Fibroblast of mammary gland (primary cell): Measurements from ENCODE around the gene RASGRP1.
A peak's percentile ranks its signal among the peaks of the same experiment; 100 is the strongest.
"Not testable (repeated sequence)": the region's sequence is repeated elsewhere in the genome, so short reads cannot be mapped to it uniquely, and the experiment has no call there.

Experiments
- DNase-seq: peaks from one replicate; pipeline ENCODE4 v3.0.0-alpha.2; 2010; ENCODE audit warnings: low read depth
- H3K4me3 ChIP-seq: 2 replicates; pipeline ENCODE4 v1.5.1; 2011; ENCODE audit warnings: low read depth, mild to moderate bottlenecking, low read length, moderate library complexity; ENCODE audit not compliant: control insufficient read depth
- CTCF ChIP-seq: conservative IDR thresholded peaks from 2 replicates; pipeline ENCODE4 v1.5.1; 2011; ENCODE audit warnings: low read depth, low read length, inconsistent platforms; ENCODE audit not compliant: control insufficient read depth, insufficient read depth

Gene RASGRP1

GRCh38 chr15:38593524-38593923, 28.9 kb upstream of the RASGRP1 start:
- no peak overlapping the region for H3K4me3 ChIP-seq
- no peak for TF ChIP-seq CTCF
- DNase-seq = no peak

- no peak overlapping the region for H3K4me3 ChIP-seq
- peak; percentile 85 for DNase-seq
- TF ChIP-seq CTCF = no peak
These were observed 24.9 kb upstream of the RASGRP1 start for GRCh38 chr15:38589502-38589901.

DNA sequence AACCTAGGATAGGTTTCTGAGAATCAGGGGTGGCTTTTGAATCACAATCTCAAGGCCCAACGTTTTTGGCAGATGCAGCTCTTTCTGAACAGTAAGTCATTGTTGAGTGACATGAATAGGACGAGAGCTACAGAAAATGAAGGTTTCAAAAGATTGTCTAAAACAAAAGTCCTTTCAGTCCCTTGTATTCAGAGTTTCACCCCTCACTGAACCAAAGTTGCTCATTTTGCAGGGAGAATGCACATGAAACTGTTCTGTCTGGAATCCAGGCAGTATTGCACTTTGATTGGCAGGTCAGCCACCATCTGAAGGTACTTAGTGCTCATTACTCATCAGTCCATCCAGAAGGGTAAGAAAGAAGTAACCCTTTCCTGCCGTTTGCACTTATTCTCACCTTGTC, 24.1 kb upstream of the RASGRP1 start:
- no peak for DNase-seq
- no peak overlapping the region for H3K4me3 ChIP-seq
- TF ChIP-seq CTCF = no peak

DNA sequence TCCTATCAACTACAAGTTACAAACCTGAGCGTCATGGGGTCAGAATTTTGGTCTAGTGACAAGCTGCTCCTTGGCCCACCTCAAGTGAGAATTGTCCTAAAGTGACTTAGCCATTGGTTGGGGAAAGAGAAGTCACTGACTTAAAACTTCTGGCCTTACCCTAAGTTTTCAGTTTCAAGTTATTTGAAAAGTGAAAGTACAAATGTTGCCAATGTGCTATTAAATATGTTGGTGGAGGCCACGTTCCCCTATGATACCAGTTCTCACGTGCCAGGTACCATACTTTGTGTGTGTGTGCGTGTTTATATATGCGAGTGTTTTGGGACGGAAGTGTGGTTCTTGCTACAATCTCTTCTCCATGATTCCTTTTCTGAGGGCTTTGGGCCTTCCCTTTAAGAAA, 22.6 kb upstream of the RASGRP1 start:
- TF ChIP-seq CTCF = no peak
- DNase-seq = no peak

DNA sequence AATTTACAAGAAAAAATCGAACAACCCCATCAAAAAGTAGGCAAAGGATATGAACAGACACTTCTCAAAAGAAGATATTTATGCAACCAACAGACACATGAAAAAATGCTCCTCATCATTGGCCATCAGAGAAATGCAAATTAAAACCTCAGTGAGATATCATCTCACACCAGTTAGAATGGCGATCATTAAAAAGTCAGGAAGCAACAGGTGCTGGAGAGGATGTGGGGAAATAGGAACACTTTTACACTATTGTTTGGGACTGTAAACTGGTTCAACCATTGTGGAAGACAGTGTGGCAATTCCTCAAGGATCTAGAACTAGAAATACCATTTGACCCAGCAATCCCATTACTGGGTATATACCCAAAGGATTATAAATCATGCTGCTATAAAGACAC, 21.4 kb upstream of the RASGRP1 start:
- H3K4me3 ChIP-seq, DNase-seq: not testable (repeated sequence)

More for the DNA sequence above, 22.6 kb upstream of the RASGRP1 start:
- no peak overlapping the region for H3K4me3 ChIP-seq

- H3K4me3 ChIP-seq = no peak overlapping the region
- DNase-seq = no peak
- TF ChIP-seq CTCF = no peak
These were observed 14.0 kb upstream of the RASGRP1 start for GRCh38 chr15:38578626-38579025.

DNA sequence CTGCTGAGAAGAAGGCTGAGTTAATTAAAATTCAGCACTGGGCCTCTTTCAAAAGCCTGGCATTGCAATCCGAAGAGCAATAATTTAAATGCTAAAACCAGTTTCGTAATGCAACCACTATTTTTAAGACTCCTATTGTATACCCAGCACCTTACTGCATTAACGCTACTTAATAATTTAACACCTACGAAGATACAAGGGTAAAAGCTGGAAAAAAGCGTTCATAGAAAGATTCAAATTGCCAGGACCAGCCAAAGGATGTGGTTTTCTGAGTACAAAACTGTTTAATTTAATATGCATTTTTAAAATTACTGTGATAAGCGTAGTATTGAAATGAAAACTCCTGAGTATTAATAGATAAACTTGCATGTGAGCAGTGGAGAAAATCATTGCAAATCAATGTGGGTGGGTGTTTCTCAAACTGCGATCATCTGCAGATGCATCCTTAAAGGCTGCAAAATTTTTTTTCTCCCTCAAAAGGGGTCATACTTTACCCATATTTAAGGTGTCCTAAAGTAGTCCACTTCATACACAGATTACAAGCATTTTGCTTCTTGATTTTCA, 12.9 kb upstream of the RASGRP1 start:
- H3K4me3 ChIP-seq = no peak overlapping the region
- DNase-seq = no peak
- TF ChIP-seq CTCF = no peak
